HG03439 (cell line): ENCODE data around the gene SAXO1.
"Not testable (repeated sequence)": the region's sequence is repeated elsewhere in the genome, so short reads cannot be mapped to it uniquely, and the experiment has no call there.

ENCODE experiments used
- ATAC-seq: cut with Tn5 transposase; IDR thresholded peaks from one replicate; pipeline ENCODE4 v1.9.1; 2021; ENCODE audit warnings: mild to moderate bottlenecking, moderate library complexity; ENCODE audit not compliant: unreplicated experiment

Gene SAXO1

GRCh38 chr9:18971909-18972308, 61.1 kb downstream of the SAXO1 start:
- ATAC-seq: no peak

GRCh38 chr9:18971404-18971803, 61.6 kb downstream of the SAXO1 start:
- ATAC-seq: no peak

- ATAC-seq: no peak
Observed at GRCh38 chr9:18970393-18970792, 62.6 kb downstream of the SAXO1 start.

GRCh38 chr9:18969128-18969527, 63.9 kb downstream of the SAXO1 start:
- ATAC-seq: no peak

GRCh38 chr9:18955626-18956025, 77.4 kb downstream of the SAXO1 start:
- ATAC-seq: no peak

GRCh38 chr9:18951936-18952335, 81.1 kb downstream of the SAXO1 start:
- ATAC-seq: no peak

GRCh38 chr9:18947892-18948339, 85.1 kb downstream of the SAXO1 start:
- no peak for ATAC-seq

GRCh38 chr9:18942801-18943200, 90.2 kb downstream of the SAXO1 start:
- no peak for ATAC-seq

- ATAC-seq: no peak
Observed at GRCh38 chr9:18941060-18941740, 91.8 kb downstream of the SAXO1 start.

GRCh38 chr9:18939943-18940342, 93.1 kb downstream of the SAXO1 start:
- no peak for ATAC-seq

- ATAC-seq: no peak
Observed at GRCh38 chr9:18936094-18936871, 96.7 kb downstream of the SAXO1 start.

- no peak for ATAC-seq
Observed at GRCh38 chr9:18935541-18935940, 97.5 kb downstream of the SAXO1 start.

GRCh38 chr9:18930611-18931010, 102.4 kb downstream of the SAXO1 start:
- not testable (repeated sequence) for ATAC-seq

GRCh38 chr9:18928711-18929110, 104.3 kb downstream of the SAXO1 start:
- ATAC-seq: no peak

- no peak for ATAC-seq
Observed at GRCh38 chr9:18926513-18926912, 106.5 kb downstream of the SAXO1 start.

- no peak for ATAC-seq
Observed at GRCh38 chr9:18925880-18926279, 107.1 kb downstream of the SAXO1 start.

GRCh38 chr9:18923671-18924430, 109.2 kb downstream of the SAXO1 start:
- no peak for ATAC-seq

- ATAC-seq: no peak
Observed at GRCh38 chr9:18923167-18923566, 109.8 kb downstream of the SAXO1 start.

GRCh38 chr9:18922161-18922885, 110.7 kb downstream of the SAXO1 start:
- ATAC-seq: no peak

- ATAC-seq: no peak
Observed at GRCh38 chr9:18921366-18922075, 111.5 kb downstream of the SAXO1 start.
